DMS79 treated with DMSO at 0.1 percent for 48 hours (cell line): ENCODE results near the gene ERN1.

ENCODE experiments used
- DNase-seq: peaks from one replicate; lab custom pipeline; 2025; lab: John Stamatoyannopoulos, UW

The ERN1 gene

GRCh38 chr17:64157669-64158180, 27.8 kb upstream of the ERN1 start:
- DNase-seq: no peak

- DNase-seq: no peak
Measured at GRCh38 chr17:64156670-64157069, 26.7 kb upstream of the ERN1 start.

- no peak for DNase-seq
Measured at GRCh38 chr17:64155751-64156544, 26.0 kb upstream of the ERN1 start.

- no peak for DNase-seq
Measured at GRCh38 chr17:64155129-64155528, 25.2 kb upstream of the ERN1 start.

GRCh38 chr17:64154717-64155116, 24.8 kb upstream of the ERN1 start:
- no peak for DNase-seq

- DNase-seq: no peak
Measured at GRCh38 chr17:64154313-64154695, 24.4 kb upstream of the ERN1 start.

GRCh38 chr17:64153565-64154312, 23.8 kb upstream of the ERN1 start:
- no peak for DNase-seq

- DNase-seq: no peak
Measured at GRCh38 chr17:64152428-64153125, 22.6 kb upstream of the ERN1 start.

- DNase-seq: no peak
Measured at GRCh38 chr17:64151016-64151368, 21.0 kb upstream of the ERN1 start.

GRCh38 chr17:64150237-64151015, 20.5 kb upstream of the ERN1 start:
- DNase-seq: no peak

- no peak for DNase-seq
Measured at GRCh38 chr17:64149196-64149595, 19.3 kb upstream of the ERN1 start.

GRCh38 chr17:64148699-64149098, 18.8 kb upstream of the ERN1 start:
- DNase-seq: no peak

- DNase-seq: no peak
Measured at GRCh38 chr17:64148017-64148631, 18.2 kb upstream of the ERN1 start.

- no peak for DNase-seq
Measured at GRCh38 chr17:64147110-64148016, 17.4 kb upstream of the ERN1 start.

GRCh38 chr17:64146418-64147109, 16.6 kb upstream of the ERN1 start:
- DNase-seq: no peak

GRCh38 chr17:64145751-64146417, 15.9 kb upstream of the ERN1 start:
- DNase-seq: peak; percentile 81

- DNase-seq: no peak
Measured at GRCh38 chr17:64145375-64145750, 15.4 kb upstream of the ERN1 start.

GRCh38 chr17:64139542-64139941, 9.6 kb upstream of the ERN1 start:
- no peak for DNase-seq

GRCh38 chr17:64138441-64138840, 8.5 kb upstream of the ERN1 start:
- no peak for DNase-seq
